NCI-H748 (cell line): ENCODE results near the gene TAF9.
"Not testable (repeated sequence)": the region's sequence is repeated elsewhere in the genome, so short reads cannot be mapped to it uniquely, and the experiment has no call there.

Source experiments
- DNase-seq: peaks from one replicate; lab custom pipeline; 2025; ENCODE audit not compliant: unreplicated experiment; lab: John Stamatoyannopoulos, UW

TAF9 gene

GRCh38 chr5:69341520-69342161 is 27.7 kb downstream of the TAF9 start:
- DNase-seq = no peak

- DNase-seq = no peak
These were observed 33.9 kb downstream of the TAF9 start for GRCh38 chr5:69335341-69335935.

GRCh38 chr5:69334793-69335268 is 34.5 kb downstream of the TAF9 start:
- peak; percentile 80 for DNase-seq

GRCh38 chr5:69333668-69334315 is 35.5 kb downstream of the TAF9 start:
- DNase-seq = not testable (repeated sequence)

GRCh38 chr5:69331528-69332445 is 37.5 kb downstream of the TAF9 start:
- peak; percentile 17 for DNase-seq

- DNase-seq = no peak
These were observed 39.3 kb downstream of the TAF9 start for GRCh38 chr5:69329905-69330489.

- no peak for DNase-seq
These were observed 43.0 kb downstream of the TAF9 start for GRCh38 chr5:69326365-69326764.

GRCh38 chr5:69317391-69317790 is 51.9 kb downstream of the TAF9 start:
- DNase-seq = no peak

- no peak for DNase-seq
These were observed 53.3 kb downstream of the TAF9 start for GRCh38 chr5:69315972-69316371.
